Astrocyte of the spinal cord (primary cell): ENCODE results near the gene BCL3.

Experiments
- DNase-seq: peaks from one replicate; pipeline ENCODE4 v3.0.0; 2011; ENCODE audit warnings: low read depth, low spot score
- H3K4me3 ChIP-seq: 2 replicates; pipeline ENCODE4 v1.5.1; 2011; ENCODE audit warnings: low read depth, mild to moderate bottlenecking, low read length, moderate library complexity
- CTCF ChIP-seq: IDR thresholded peaks from 2 replicates; pipeline ENCODE4 v1.5.1; 2012; ENCODE audit warnings: low read depth, mild to moderate bottlenecking, low read length, inconsistent platforms
- in situ Hi-C: cut with HindIII; loops from 2 replicates; pipeline ENCODE4 v1.10.0; 2017; ENCODE audit warnings: low sequenced_read_pairs

BCL3 gene

DNA sequence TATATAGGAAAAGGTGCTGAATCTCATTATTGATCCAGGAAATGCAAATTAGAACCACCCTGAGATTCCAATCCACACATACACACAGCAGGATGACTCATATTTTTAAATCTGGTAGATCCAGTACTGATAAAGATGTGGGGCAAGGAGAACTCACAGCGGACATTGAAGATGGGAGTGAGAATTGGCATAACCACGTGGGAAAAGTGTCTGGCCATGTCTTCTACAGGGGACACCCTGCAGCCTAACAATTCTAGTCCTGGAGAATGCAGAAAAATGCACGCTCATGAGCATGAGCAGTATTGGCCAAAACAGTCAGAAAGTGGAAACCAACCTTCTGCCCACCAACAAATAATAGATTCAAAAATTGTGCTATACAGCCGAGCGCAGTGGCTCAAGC, 13.5 kb upstream of the BCL3 start:
- in situ Hi-C loops: no loop called here
- TF ChIP-seq CTCF: no peak
- DNase-seq: no peak
- H3K4me3 ChIP-seq: no peak overlapping the region

GRCh38 chr19:44737238-44738071, 11.1 kb upstream of the BCL3 start:
- no peak for TF ChIP-seq CTCF
- in situ Hi-C loops: no loop called here
- peak; percentile 76 for DNase-seq
- H3K4me3 ChIP-seq: no peak overlapping the region

- DNase-seq: no peak
- no peak overlapping the region for H3K4me3 ChIP-seq
- no peak for TF ChIP-seq CTCF
- in situ Hi-C loops: no loop called here
Observed at GRCh38 chr19:44738136-44738535, 10.4 kb upstream of the BCL3 start.

GRCh38 chr19:44738603-44739558, 9.6 kb upstream of the BCL3 start:
- no peak for TF ChIP-seq CTCF

DNA sequence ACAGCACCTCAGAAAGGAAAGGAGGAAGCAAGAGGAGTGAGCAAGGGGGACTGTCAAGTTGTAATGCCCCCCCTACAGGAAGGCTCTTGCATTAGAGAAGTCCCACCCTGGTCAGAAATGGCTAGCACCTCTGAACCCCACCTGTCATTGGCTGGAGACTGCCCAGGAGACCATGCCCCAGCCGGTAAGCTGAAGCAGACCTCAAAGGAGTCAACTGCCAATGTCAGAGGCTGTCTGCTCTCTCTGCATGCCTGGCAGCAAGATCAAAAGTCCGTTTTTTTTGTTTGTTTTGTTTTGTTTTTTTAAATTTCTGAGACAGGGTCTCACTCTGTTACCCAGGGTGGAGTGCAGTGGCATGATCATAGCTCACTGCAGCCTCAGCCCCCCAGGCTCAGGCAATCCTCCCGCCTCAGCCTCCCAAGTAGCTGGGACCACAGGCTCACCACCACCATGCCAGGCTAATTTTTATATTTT, 8.1 kb upstream of the BCL3 start:
- DNase-seq: no peak
- H3K4me3 ChIP-seq: no peak overlapping the region
- in situ Hi-C loops: no loop called here
- peak; percentile 18 for TF ChIP-seq CTCF

More at GRCh38 chr19:44738603-44739558, 9.6 kb upstream of the BCL3 start:
- in situ Hi-C loops: no loop called here
- DNase-seq: no peak
- no peak overlapping the region for H3K4me3 ChIP-seq

GRCh38 chr19:44741258-44741731, 7.2 kb upstream of the BCL3 start:
- no peak for DNase-seq
- in situ Hi-C loops: no loop called here
- TF ChIP-seq CTCF: no peak
- H3K4me3 ChIP-seq: no peak overlapping the region
